ENCODE data around the gene CCDC33.

The CCDC33 gene

GRCh38 chr15:74192751-74193150 lies 43.4 kb upstream of the CCDC33 start:
- TF ChIP-seq EZH2phosphoT487 (IDR thresholded peaks at IDR 0.05; ENCODE audit: borderline replicate concordance, low read length): no peak
- no peak for TF ChIP-seq CTCF (IDR thresholded peaks at IDR 0.05; ENCODE audit: low read depth, low read length, poor library complexity, severe bottlenecking)
- Histone ChIP-seq H3K9me3 (ENCODE audit: control insufficient read depth, insufficient read depth, low read length) (no peaks in the 10 kb centered on the region), H3K27me3 (ENCODE audit: control insufficient read depth, low read length) (no peaks in the 10 kb centered on the region), H3F3A (ENCODE audit: control insufficient read depth, insufficient read depth) (no peaks in the 10 kb centered on the region), H4K20me1 (ENCODE audit: control insufficient read depth, insufficient read depth, low read depth, low read length) (no peaks in the 10 kb centered on the region), H3K36me3 (ENCODE audit: control insufficient read depth, low read length) (no peaks in the 10 kb centered on the region), H3K4me2 (ENCODE audit: low read length) (no peak overlapping the region), H3K79me2 (ENCODE audit: control insufficient read depth, low read length) (no peaks in the 10 kb centered on the region), H3K27ac (ENCODE audit: low read depth, low read length) (no peak overlapping the region), H3K4me3 (ENCODE audit: low read length) (no peak overlapping the region), H3K9me2 (replicated peaks; ENCODE audit: control insufficient read depth, low read length) (no peaks in the 10 kb centered on the region), H3K4me1 (ENCODE audit: control insufficient read depth, low read length) (no peaks in the 10 kb centered on the region)

- Histone ChIP-seq H4K20me1 (ENCODE audit: control insufficient read depth, insufficient read depth, low read depth, low read length) (no peaks in the 10 kb centered on the region), H3K36me3 (ENCODE audit: control insufficient read depth, low read length) (no peaks in the 10 kb centered on the region), H3K9me2 (replicated peaks; ENCODE audit: control insufficient read depth, low read length) (no peaks in the 10 kb centered on the region), H3K27ac (ENCODE audit: low read depth, low read length) (no peak overlapping the region), H3K4me3 (ENCODE audit: low read length) (no peak overlapping the region), H3K4me2 (ENCODE audit: low read length) (no peak overlapping the region), H3K9me3 (ENCODE audit: control insufficient read depth, insufficient read depth, low read length) (no peaks in the 10 kb centered on the region), H3K27me3 (ENCODE audit: control insufficient read depth, low read length) (no peaks in the 10 kb centered on the region), H3K79me2 (ENCODE audit: control insufficient read depth, low read length) (no peaks in the 10 kb centered on the region), H3F3A (ENCODE audit: control insufficient read depth, insufficient read depth) (no peaks in the 10 kb centered on the region), H3K4me1 (ENCODE audit: control insufficient read depth, low read length) (no peaks in the 10 kb centered on the region)
- no peak for TF ChIP-seq EZH2phosphoT487 (IDR thresholded peaks at IDR 0.05; ENCODE audit: borderline replicate concordance, low read length)
- no peak for TF ChIP-seq CTCF (IDR thresholded peaks at IDR 0.05; ENCODE audit: low read depth, low read length, poor library complexity, severe bottlenecking)
These were observed 42.8 kb upstream of the CCDC33 start for GRCh38 chr15:74193299-74193718.

GRCh38 chr15:74193905-74194304 lies 42.2 kb upstream of the CCDC33 start:
- Histone ChIP-seq H3K4me1 (ENCODE audit: control insufficient read depth, low read length) (no peaks in the 10 kb centered on the region), H3K36me3 (ENCODE audit: control insufficient read depth, low read length) (no peaks in the 10 kb centered on the region), H3K79me2 (ENCODE audit: control insufficient read depth, low read length) (no peaks in the 10 kb centered on the region), H3F3A (ENCODE audit: control insufficient read depth, insufficient read depth) (no peaks in the 10 kb centered on the region), H3K27me3 (ENCODE audit: control insufficient read depth, low read length) (no peaks in the 10 kb centered on the region), H3K9me3 (ENCODE audit: control insufficient read depth, insufficient read depth, low read length) (no peaks in the 10 kb centered on the region), H3K4me2 (ENCODE audit: low read length) (no peak overlapping the region), H3K4me3 (ENCODE audit: low read length) (no peak overlapping the region), H3K27ac (ENCODE audit: low read depth, low read length) (no peak overlapping the region), H3K9me2 (replicated peaks; ENCODE audit: control insufficient read depth, low read length) (no peaks in the 10 kb centered on the region), H4K20me1 (ENCODE audit: control insufficient read depth, insufficient read depth, low read depth, low read length) (no peaks in the 10 kb centered on the region)
- TF ChIP-seq CTCF (IDR thresholded peaks at IDR 0.05; ENCODE audit: low read depth, low read length, poor library complexity, severe bottlenecking): no peak
- no peak for TF ChIP-seq EZH2phosphoT487 (IDR thresholded peaks at IDR 0.05; ENCODE audit: borderline replicate concordance, low read length)

Measured in DOHH2 (cell line).